Cardiac septum (tissue), 1 donor: Measurements from ENCODE around the gene ADGRF1. TPM values are rescaled to one million over a fixed set of nuclear protein-coding genes. Genes with fewer than 3 reads are reported as not detected.
"Not testable (repeated sequence)": the region's sequence is repeated elsewhere in the genome, so short reads cannot be mapped to it uniquely, and the experiment has no call there.

Experiments used
- DNase-seq: peaks from one replicate; pipeline ENCODE4 v3.0.0-alpha.2; 2020; ENCODE audit warnings: low spot score
- intact Hi-C: fragments of 100-400 bp; cut with DNase I; formaldehyde crosslinking; loops from one replicate; pipeline ENCODE4 v1.14.0; 2022
- total RNA-seq: library from RNA; stranded (reverse); fragmentation: NEBNext Ultra II Directional; extraction: Animal tissue kit (Norgen Biotek cat#: 25700); gene quantifications from one replicate; pipeline ENCODE4 v1.2.1, GENCODE V29; 2021
- donor health status: DM: no; HTN: no; CAD: no.

Gene ADGRF1
- total RNA-seq, 1 donor from 2014 or later = not detected

- not testable (repeated sequence) for DNase-seq
- intact Hi-C loops = loop anchor here (5.0 kb wide), 1 partner anchor 55 kb away; no protein-coding TSS in a partner anchor
These were observed 49.7 kb downstream of the ADGRF1 start for GRCh38 chr6:46992391-46992790.

- intact Hi-C loops = loop anchor here (1.0 to 5.0 kb wide), 2 partner anchors 56 to 142 kb away; no protein-coding TSS in a partner anchor
These were observed 51.2 kb downstream of the ADGRF1 start for GRCh38 chr6:46990818-46991510.

GRCh38 chr6:46990031-46990644 is 52.0 kb downstream of the ADGRF1 start:
- intact Hi-C loops = loop anchor here (5.0 kb wide), 1 partner anchor 57 kb away; no protein-coding TSS in a partner anchor
- no peak for DNase-seq

More at GRCh38 chr6:46990818-46991510, 51.2 kb downstream of the ADGRF1 start:
- DNase-seq = not testable (repeated sequence)

DNA sequence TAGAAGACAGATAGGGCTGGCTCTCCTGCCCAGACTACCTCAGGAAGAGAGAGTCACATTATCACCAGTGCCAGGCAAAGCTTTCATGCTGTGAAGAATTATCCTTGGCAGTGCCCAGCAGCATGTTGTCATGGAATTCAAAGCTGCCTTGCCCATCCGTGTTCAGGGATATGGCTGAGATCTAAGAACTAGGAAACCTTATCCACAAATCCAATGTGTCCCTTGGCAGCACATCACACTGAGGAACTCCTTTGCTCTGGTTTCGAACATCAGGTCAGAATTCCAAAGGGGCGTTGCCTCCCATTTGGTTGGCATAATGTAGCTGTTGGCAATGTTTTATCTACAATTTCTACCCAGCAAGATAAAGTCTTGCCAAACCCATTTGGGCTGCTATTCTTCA is 52.7 kb downstream of the ADGRF1 start:
- DNase-seq = no peak
- intact Hi-C loops = loop anchor here (5.0 kb wide), 1 partner anchor 37 kb away; no protein-coding TSS in a partner anchor

- intact Hi-C loops = loop anchor here (5.0 kb wide), 1 partner anchor 34 kb away; no protein-coding TSS in a partner anchor
- DNase-seq = no peak
These were observed 56.2 kb downstream of the ADGRF1 start for GRCh38 chr6:46985943-46986342.

DNA sequence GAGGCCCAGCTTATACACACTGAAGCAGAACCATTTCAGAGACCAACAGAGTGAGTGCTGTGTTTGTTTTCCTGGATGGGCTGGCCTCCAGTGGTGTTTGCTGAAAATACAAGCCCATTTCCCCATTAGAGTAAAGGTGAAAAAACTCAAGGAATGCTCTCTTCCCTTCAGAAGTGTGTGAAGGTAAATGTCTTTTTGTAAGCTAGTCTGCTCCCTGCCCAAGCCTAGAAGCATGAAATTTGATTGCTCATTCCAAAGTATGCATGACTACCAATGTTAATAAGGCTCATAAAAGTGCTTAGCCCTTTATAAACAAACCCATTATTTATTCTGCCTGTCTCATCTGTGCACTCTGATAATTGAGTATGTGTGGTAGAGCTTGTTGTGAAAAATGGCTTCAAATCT is 59.1 kb downstream of the ADGRF1 start:
- DNase-seq = no peak
- intact Hi-C loops = no loop called here

GRCh38 chr6:46979206-46979605 is 62.9 kb downstream of the ADGRF1 start:
- intact Hi-C loops = no loop called here
- DNase-seq = no peak

DNA sequence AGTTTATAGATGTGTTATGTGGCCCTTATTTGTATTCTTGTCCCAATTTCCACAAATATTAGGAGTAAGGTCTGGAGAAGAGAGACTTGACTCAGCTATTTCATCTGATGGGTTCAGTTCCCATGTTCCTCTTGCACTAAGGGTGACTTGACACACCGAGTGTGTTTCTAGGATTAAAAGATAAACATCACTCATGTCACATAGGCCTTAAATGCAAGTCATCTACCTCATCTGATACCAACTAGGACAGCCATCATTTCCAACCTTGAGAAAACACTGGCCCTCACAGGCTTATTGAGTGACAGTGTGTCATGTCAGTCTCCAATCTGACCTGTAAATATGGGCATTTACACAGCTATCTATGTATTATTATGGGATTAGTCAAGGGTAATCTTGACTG is 67.3 kb downstream of the ADGRF1 start:
- no peak for DNase-seq

DNA sequence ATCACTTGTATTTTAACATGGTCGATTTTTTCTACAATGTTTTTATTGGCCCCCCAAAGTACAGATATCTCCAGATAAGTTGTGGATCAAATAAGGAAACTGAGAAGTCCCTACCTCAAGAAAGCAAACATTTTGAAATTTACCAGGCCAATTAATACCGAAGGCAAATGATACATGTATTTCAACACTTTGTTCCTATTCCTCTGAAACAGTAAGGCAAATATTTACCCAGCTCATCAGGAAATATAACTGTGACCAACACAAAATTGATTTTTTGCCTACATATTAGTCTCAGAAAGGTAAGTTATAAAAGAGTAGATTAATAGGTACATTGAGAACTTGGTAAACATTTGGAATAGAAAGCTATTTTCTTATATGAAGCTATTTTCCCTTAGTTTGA is 69.1 kb downstream of the ADGRF1 start:
- no peak for DNase-seq
- intact Hi-C loops = no loop called here

More for the DNA sequence above, 67.3 kb downstream of the ADGRF1 start:
- intact Hi-C loops = no loop called here

DNA sequence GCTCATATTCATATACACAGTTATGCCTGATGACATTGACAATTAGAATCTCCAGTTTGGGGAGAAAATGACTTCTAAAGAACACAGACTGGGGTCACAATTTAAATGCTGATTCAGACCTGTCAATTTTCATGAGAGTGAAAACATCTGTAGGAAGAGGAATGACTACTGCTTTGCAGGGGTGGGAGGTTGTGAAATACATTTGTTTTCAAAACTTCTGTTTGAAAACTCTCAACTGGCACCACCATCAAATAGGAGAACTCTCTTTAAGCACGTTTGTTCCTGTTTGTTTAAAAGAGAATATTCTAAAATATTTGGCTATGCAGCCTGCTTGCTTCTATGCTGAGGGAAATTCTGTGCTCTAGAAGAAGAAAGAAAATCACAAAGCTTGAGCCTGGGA is 69.6 kb downstream of the ADGRF1 start:
- intact Hi-C loops = no loop called here
- no peak for DNase-seq

DNA sequence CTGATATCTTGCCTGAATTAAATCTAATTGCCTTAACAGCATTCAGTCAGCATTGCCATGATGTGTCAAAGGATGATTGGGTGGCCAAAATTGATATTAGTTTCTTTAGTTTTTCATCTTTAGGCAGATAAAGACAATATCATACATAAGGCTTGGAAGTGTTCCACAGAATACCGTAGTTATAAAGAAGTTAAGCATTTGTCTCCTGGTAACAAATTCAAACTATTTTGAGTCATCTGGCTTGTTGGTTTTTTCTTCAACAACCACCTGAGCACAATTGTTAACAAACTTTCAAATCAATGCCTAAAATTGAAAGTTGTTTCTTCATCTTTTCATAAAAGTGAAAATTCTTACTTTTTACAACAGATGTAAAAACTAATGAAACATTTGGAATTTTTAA is 72.9 kb downstream of the ADGRF1 start:
- intact Hi-C loops = no loop called here
- no peak for DNase-seq

DNA sequence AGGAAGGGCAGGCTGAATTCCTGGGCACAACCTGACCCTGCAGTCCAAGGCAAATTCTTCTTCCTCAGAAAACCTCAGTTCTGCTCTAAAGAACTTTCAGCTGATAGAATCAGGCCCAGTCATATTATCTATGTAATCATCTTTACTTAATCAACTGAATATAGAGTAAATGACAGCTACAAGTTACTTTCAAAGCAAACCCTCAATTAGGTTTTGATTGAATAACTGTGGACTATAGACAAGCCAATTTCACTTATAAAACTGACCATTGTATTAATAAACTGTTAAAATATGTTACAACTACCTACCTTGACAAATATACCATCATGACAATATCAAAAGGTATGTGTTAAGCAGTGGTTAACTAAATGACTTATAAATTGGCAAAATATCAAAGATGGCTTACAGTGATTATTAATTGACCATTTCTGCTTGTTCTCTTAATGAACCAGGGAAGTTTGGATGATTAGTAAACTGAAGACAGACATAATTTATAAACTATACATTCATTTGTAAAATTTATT is 74.2 kb downstream of the ADGRF1 start:
- DNase-seq = no peak

DNA sequence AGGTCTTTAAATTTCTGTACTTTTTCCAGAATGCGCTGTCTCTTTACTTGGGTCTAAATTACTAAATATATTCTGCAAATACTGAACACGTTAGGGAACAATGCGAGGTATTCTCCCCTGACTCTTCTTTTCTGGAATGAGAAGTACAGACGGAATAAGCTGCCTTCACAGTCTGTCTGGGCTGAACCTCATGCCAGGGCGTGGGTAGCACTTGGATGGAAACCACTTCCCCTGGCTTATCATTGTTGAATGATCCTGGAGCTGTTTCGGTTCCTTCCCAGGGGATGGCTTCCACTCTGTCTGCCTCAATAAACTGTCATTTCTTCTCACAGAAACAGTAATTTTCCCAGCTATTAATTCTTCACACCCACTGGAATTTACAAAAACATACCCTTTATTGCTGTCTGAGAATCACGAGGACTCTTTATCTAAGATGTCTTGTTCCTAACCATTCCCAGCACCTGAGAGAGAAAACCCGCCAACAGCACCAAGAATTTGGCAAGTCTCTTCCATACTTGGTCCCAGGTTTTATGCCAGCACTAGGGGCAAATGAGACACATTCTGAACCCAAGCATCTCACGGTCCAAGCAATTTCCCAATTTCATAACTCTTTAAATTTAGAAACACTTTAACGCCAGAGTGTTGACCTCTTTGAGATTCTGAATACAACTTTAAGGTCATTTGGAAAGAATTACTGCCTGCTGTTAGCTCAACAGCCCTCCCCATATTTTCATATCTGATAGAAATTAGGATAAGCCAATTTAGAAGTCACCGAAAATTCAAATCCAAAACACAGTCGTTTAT is 77.2 kb downstream of the ADGRF1 start:
- DNase-seq = no peak
- intact Hi-C loops = no loop called here

More for the DNA sequence above, 74.2 kb downstream of the ADGRF1 start:
- intact Hi-C loops = no loop called here

DNA sequence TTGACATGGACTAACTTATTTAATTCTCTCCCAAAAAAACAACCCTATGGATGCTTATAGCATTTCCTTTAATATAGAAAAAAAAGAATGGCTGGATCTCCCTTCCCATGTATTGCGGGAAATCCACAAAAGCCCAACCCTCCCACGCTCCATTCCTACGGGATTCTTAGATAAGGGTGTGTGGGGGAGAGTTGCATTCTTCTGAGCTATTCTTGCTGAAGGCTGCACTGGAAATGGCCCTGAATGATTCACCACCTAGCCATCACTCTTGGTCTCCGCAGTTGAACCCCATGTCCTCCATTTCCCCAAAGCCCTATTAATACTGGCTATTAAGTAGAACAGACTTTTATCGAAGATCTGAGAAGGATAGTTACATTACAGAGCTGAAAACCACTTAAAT is 78.5 kb downstream of the ADGRF1 start:
- no peak for DNase-seq

GRCh38 chr6:46963039-46963438 is 79.1 kb downstream of the ADGRF1 start:
- intact Hi-C loops = no loop called here
- DNase-seq = no peak

More for the DNA sequence above, 78.5 kb downstream of the ADGRF1 start:
- intact Hi-C loops = no loop called here

GRCh38 chr6:46961711-46962110 is 80.4 kb downstream of the ADGRF1 start:
- no peak for DNase-seq
- intact Hi-C loops = no loop called here

DNA sequence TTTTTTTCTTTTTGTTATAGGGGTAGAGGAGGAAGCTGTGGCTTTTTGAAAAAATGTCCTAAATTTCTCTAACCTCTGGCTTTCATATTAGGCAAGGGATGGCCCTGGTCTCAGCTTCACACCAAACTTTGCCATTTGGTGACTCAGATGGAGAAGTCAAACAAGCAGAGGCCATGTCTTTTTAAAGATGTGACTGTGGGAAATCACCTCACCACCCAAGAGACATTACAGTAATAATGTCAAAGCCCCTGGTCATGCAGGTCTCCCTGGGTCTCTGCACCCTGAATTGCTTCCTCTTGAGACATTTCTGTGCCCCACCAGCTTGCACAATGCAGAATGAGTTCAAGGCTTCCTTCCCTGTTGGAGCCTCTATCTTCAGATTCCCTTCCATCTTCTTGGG is 80.9 kb downstream of the ADGRF1 start:
- DNase-seq = no peak
- intact Hi-C loops = no loop called here

DNA sequence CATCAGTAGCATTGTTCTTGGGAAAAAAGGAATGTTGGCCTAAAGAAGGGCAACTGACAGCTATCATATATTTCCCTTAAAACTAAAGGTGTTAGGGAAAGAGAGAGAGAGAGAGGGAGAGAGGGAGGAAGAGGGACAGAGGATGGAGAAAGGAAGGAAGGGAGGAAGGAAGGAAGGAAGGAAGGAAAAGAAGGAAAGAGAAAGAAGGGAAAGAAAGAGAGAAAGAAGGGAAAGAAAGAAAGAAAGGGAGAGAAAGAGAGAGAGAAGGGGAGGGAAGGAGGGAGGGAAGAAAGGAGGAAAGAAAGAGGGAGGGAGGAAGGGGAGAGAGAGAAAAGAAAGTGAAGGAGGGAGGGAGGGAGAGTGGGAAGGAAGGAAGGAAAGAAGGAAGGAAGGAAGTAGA is 82.7 kb downstream of the ADGRF1 start:
- intact Hi-C loops = no loop called here
- DNase-seq = no peak

DNA sequence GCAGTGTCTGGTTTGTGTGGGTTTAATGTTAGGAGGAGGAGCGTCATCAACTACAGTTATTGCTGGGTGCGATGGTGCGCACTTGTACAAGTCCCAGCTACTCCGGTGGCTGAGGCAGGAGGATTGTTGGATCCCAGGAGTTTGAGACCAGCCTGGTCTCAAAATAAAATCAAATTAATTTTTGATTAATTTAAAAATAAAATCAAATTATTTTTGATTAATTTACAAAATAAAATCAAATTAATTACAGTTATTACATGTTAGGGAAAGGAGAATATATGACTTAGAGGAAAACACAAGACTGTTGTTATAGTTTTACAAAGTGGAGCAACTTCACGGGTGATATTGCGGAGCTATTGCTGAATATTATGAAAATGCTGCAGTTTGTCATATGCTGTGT is 85.7 kb downstream of the ADGRF1 start:
- intact Hi-C loops = no loop called here
- no peak for DNase-seq
